ENCODE results near the gene DECR2. TPM values are rescaled to one million over a fixed set of nuclear protein-coding genes. Genes with fewer than 3 reads are reported as not detected.

The DECR2 gene
- total RNA-seq, 2 donors from 2014 or later: 38.9 to 41.2 TPM

DNA sequence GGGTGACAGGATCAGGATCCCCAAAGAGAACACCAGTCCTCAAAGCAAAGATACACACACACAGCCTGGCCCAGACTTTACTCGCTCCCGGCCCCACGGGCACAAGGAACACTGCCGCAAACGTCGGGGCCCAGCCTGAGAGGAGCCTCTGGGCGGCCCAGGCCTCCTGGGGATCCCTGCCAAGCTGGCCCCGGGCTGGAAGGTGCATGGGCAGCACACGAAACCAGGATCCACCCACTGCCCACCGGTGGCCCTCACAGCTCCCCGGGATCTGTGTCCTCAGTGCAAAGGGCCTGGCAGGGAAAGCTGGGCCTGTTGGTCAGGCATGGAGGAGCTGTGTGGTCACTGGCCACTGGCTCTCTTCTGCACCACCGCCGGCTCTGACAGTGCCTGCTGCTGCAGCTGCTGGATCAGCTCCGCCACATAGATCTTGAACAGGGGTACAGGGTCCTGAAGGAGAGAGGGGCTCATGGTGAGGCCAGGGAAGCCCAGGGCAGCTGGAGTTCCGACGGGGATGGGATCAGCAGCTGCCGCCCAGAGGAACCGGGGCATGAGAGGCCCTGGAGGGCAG lies 34.3 kb upstream of the DECR2 start:
- WGBS, 2 donors: 95 to 97% methylated on average over 11 to 16 of the region's 18 CpGs
- Histone ChIP-seq H3K27ac (no peak overlapping the region), H3K9me3 (no peaks in the 10 kb centered on the region), H3K4me1 (peaks cover 29% of the 10 kb centered on the region), H3K36me3 (replicated peaks in 1 of 2; ENCODE audit: insufficient read depth in 1 of 2, low read depth in 2 of 2) (peaks cover 2 to 6% of the 10 kb centered on the region in 2 donors), H3K27me3 (no peaks in the 10 kb centered on the region), H3K4me3 (no peak overlapping the region)
- TF ChIP-seq, protein P1, sequence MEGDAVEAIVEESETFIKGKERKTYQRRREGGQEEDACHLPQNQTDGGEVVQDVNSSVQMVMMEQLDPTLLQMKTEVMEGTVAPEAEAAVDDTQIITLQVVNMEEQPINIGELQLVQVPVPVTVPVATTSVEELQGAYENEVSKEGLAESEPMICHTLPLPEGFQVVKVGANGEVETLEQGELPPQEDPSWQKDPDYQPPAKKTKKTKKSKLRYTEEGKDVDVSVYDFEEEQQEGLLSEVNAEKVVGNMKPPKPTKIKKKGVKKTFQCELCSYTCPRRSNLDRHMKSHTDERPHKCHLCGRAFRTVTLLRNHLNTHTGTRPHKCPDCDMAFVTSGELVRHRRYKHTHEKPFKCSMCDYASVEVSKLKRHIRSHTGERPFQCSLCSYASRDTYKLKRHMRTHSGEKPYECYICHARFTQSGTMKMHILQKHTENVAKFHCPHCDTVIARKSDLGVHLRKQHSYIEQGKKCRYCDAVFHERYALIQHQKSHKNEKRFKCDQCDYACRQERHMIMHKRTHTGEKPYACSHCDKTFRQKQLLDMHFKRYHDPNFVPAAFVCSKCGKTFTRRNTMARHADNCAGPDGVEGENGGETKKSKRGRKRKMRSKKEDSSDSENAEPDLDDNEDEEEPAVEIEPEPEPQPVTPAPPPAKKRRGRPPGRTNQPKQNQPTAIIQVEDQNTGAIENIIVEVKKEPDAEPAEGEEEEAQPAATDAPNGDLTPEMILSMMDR (IDR thresholded peaks at IDR 0.05): no peak
- TF ChIP-seq POLR2A (IDR thresholded peaks at IDR 0.05): no peak
- DNase-seq (no peak), ATAC-seq (no peak)
- intact Hi-C loops (cut with DNase I): no loop called here

DNA sequence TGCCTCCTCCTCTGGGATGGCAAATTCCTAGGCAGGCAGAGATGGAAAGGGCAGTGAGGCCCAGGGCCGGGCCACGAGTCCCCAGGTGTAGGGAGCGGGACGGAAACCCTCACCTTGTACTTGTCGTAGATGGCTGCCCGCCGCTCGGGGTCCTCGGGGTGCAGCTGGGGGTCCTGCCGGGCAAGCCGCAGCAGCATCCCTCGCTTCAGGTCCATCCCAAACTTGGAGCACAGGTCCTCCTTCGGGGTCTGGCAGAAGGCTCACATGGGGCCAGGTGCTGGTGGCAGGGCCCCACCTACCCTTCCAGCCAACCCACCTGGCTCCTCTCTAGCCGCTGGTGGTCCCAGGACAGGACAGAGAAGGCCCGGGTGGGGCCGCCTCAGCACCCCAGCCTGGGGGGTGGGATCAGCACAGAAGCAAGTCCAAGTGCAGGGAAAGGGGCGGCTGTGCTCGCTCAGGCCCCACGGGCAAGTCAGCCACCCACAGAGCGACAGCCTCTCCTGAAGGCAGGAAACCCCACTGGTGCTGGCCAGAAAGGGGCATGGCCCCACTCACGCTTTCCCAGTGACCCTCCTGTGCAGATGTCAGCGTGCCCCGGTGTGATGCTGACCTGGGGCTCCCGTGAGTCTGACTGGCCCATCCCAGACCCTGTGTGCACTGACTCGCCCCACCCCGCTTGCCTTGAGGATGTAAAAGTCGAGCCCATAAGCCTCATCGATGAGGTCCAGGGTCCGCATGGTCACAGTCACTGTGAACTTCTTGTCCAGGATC lies 33.1 kb upstream of the DECR2 start:
- Histone ChIP-seq H3K9me3 (no peaks in the 10 kb centered on the region), H3K4me3 (no peak overlapping the region), H3K36me3 (replicated peaks in 1 of 2; ENCODE audit: insufficient read depth in 1 of 2, low read depth in 2 of 2) (peaks cover 5 to 7% of the 10 kb centered on the region in 2 donors), H3K27me3 (no peaks in the 10 kb centered on the region), H3K27ac (no peak overlapping the region), H3K4me1 (peaks cover 27% of the 10 kb centered on the region)
- ATAC-seq: no peak
- intact Hi-C loops (cut with DNase I): no loop called here
- TF ChIP-seq POLR2A (IDR thresholded peaks at IDR 0.05): no peak
- TF ChIP-seq, protein P1 (IDR thresholded peaks at IDR 0.05): no peak
- no peak for DNase-seq
- 93 to 97% methylated on average over 17 to 29 of the region's 29 CpGs for WGBS, 2 donors

DNA sequence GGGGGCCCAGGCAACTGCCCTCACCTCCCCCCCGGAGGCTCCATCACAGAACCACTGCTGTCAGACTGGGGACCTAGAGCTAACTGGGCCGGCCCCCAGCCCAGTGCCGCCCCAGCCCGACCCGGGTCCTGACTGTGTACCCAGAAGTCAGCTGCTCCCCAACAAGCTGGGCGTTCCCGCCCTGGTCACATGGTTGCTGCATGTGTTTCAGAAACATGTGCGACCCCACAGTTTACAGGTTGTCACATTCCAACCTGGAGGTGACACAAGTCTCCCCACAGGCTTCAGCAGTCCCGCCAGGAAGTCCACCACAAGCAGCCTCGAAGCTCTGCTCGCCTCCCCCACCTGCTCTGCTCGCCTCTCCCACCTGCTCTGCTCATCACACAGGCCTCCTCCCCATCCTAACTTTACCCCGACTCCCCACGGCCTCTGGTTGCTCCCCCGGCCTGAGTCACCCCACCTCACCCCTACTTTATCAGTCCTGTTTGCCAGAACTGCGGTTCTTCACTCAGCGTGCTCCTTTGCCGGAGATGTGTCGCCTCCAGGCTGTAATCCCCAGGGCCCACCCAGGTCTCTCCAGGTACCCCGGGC lies 32.3 kb upstream of the DECR2 start:
- no peak for TF ChIP-seq POLR2A (IDR thresholded peaks at IDR 0.05)
- TF ChIP-seq, protein P1 (IDR thresholded peaks at IDR 0.05): no peak
- Histone ChIP-seq H3K4me1 (peaks cover 26% of the 10 kb centered on the region), H3K4me3 (no peak overlapping the region), H3K27me3 (no peaks in the 10 kb centered on the region), H3K27ac (no peak overlapping the region), H3K9me3 (no peaks in the 10 kb centered on the region), H3K36me3 (replicated peaks in 1 of 2; ENCODE audit: insufficient read depth in 1 of 2, low read depth in 2 of 2) (peaks cover 10 to 15% of the 10 kb centered on the region in 2 donors)
- WGBS, 2 donors: 73 to 79% methylated on average over 15 to 20 of the region's 20 CpGs
- intact Hi-C loops (cut with DNase I): no loop called here
- ATAC-seq (no peak), DNase-seq (no peak)

DNA sequence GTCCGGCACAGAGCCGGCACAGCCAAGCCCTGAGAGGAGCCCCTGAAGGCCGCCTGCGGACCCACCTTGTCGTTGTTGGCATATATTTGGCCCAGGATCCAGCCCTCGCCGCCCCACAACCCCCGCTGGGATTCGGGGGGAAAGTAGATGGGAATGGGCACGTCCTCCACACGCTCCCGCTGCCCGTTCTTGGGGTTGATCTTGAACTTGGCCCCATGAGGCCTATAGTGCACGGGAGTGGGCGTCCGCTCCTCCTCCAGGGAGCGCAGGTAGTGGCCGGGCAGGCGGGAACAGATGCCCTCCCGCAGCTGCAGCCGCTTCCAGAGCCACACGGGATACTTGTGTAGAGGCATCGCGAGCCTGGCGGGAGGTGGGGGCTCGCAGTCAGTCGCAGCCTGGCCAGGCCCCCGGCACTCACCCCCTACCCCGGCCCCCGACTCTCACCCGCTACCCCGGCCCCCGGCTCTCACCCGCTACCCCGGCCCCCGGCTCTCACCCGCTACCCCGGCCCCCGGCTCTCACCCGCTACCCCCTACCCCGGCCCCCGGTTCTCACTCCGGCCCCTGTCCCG lies 31.7 kb upstream of the DECR2 start:
- peak in 1 of 4 donors; percentile 36 for DNase-seq
- ATAC-seq: peak; percentile 47
- Histone ChIP-seq H3K4me1 (peaks cover 22% of the 10 kb centered on the region), H3K36me3 (replicated peaks in 1 of 2; ENCODE audit: insufficient read depth in 1 of 2, low read depth in 2 of 2) (peaks cover 14 to 20% of the 10 kb centered on the region in 2 donors), H3K27me3 (no peaks in the 10 kb centered on the region), H3K9me3 (no peaks in the 10 kb centered on the region), H3K4me3 (peak overlapping the region in 1 of 2 donors; percentile 37), H3K27ac (peak overlapping the region in 1 of 4 donors; percentile 75)
- no peak for TF ChIP-seq POLR2A (IDR thresholded peaks at IDR 0.05)
- TF ChIP-seq, protein P1 (IDR thresholded peaks at IDR 0.05): no peak
- intact Hi-C loops (cut with DNase I): no loop called here
- 18 to 25% methylated on average over 9 to 37 of the region's 44 CpGs for WGBS, 2 donors
